ENCODE data around the gene GPX5.
"Not testable (repeated sequence)": the region's sequence is repeated elsewhere in the genome, so short reads cannot be mapped to it uniquely, and the experiment has no call there.

The GPX5 gene

DNA sequence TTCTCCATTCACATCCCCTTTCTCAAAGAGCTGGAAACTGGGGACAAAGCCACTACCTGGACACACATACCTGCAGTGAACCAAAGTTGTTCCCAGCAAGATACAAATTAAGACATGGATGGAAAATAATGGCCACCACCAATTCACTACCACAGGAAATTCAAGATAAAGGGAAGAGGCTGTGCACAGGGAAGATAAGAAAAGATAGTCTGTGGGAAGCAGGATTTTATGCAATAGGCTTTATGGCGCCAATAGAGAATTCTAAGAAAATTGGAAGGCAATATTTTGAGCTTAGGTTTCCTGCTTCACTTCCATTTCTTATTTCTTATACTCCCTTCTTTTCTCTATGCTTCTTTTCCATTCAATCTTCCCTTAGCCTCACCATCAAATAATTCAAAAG lies 19.9 kb upstream of the GPX5 start:
- no peaks in the 10 kb centered on the region for H3K79me2 ChIP-seq (ENCODE audit: insufficient read depth, low read length)
- no peaks in the 10 kb centered on the region for H3K4me1 ChIP-seq (ENCODE audit: insufficient read depth, low read length, poor library complexity, severe bottlenecking)
- H3K36me3 ChIP-seq (ENCODE audit: insufficient read depth, low read length) = no peaks in the 10 kb centered on the region
- no peaks in the 10 kb centered on the region for H3F3A ChIP-seq (ENCODE audit: low read depth)
- no peak overlapping the region for H3K4me2 ChIP-seq (ENCODE audit: low read depth, low read length, poor library complexity, severe bottlenecking)
- no peak overlapping the region for H3K9ac ChIP-seq (ENCODE audit: low read depth, low read length, poor library complexity, severe bottlenecking)
- no peaks in the 10 kb centered on the region for H3K9me3 ChIP-seq (ENCODE audit: insufficient read depth, low read depth, low read length)
- no peak for TF ChIP-seq EZH2phosphoT487 (IDR thresholded peaks at IDR 0.05; ENCODE audit: borderline replicate concordance)
- TF ChIP-seq, protein P1, sequence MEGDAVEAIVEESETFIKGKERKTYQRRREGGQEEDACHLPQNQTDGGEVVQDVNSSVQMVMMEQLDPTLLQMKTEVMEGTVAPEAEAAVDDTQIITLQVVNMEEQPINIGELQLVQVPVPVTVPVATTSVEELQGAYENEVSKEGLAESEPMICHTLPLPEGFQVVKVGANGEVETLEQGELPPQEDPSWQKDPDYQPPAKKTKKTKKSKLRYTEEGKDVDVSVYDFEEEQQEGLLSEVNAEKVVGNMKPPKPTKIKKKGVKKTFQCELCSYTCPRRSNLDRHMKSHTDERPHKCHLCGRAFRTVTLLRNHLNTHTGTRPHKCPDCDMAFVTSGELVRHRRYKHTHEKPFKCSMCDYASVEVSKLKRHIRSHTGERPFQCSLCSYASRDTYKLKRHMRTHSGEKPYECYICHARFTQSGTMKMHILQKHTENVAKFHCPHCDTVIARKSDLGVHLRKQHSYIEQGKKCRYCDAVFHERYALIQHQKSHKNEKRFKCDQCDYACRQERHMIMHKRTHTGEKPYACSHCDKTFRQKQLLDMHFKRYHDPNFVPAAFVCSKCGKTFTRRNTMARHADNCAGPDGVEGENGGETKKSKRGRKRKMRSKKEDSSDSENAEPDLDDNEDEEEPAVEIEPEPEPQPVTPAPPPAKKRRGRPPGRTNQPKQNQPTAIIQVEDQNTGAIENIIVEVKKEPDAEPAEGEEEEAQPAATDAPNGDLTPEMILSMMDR (conservative IDR thresholded peaks at IDR 0.05; ENCODE audit: low read length) = no peak
- no peaks in the 10 kb centered on the region for H3K9me2 ChIP-seq (replicated peaks; ENCODE audit: low read depth, low read length)
- no peaks in the 10 kb centered on the region for H3K27me3 ChIP-seq (ENCODE audit: insufficient read depth, low read length, poor library complexity, severe bottlenecking)
- no peak overlapping the region for H3K4me3 ChIP-seq (ENCODE audit: low read length, poor library complexity, severe bottlenecking)
- H2AFZ ChIP-seq (ENCODE audit: low read length) = no peak overlapping the region
- no peaks in the 10 kb centered on the region for H4K20me1 ChIP-seq (ENCODE audit: insufficient read depth, low read length, poor library complexity, severe bottlenecking)

DNA sequence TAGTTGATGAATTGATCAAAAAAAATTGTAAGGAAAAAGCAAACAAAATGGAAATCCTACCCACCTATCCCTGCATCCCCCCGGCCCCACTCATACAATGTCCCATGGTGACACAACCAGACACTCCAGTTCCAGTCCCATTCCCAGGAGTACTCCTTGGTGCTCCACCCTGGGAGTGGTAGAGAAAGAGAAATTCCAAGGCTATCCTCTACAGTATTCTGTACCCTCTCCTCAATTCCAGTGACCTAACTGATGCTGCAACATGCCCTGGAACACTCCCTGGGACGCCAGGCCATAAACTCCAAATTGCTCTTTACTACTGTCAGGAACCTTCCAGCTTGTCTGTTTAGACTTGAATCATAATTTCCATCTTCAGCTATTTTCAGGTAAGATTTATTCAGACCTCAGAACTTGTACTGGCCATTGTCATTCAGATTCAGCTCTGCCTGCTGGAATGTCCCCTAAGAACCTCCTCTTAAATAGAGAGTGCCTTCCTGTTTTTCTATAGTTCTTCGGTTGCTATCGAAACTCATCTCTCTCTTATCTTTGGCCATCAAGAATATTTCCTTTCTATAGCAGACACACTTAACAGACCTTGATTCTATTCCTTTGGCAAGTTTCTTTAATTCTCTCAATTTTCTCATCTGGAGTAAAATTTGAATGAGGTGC lies 18.7 kb upstream of the GPX5 start:
- no peaks in the 10 kb centered on the region for H3F3A ChIP-seq (ENCODE audit: low read depth)
- H3K9me3 ChIP-seq (ENCODE audit: insufficient read depth, low read depth, low read length) = no peaks in the 10 kb centered on the region
- H3K27me3 ChIP-seq (ENCODE audit: insufficient read depth, low read length, poor library complexity, severe bottlenecking) = no peaks in the 10 kb centered on the region
- H3K4me2 ChIP-seq (ENCODE audit: low read depth, low read length, poor library complexity, severe bottlenecking) = no peak overlapping the region
- no peaks in the 10 kb centered on the region for H4K20me1 ChIP-seq (ENCODE audit: insufficient read depth, low read length, poor library complexity, severe bottlenecking)
- no peak overlapping the region for H3K9ac ChIP-seq (ENCODE audit: low read depth, low read length, poor library complexity, severe bottlenecking)
- H3K79me2 ChIP-seq (ENCODE audit: insufficient read depth, low read length) = no peaks in the 10 kb centered on the region
- H3K9me2 ChIP-seq (replicated peaks; ENCODE audit: low read depth, low read length) = no peaks in the 10 kb centered on the region
- H2AFZ ChIP-seq (ENCODE audit: low read length) = no peak overlapping the region
- no peaks in the 10 kb centered on the region for H3K4me1 ChIP-seq (ENCODE audit: insufficient read depth, low read length, poor library complexity, severe bottlenecking)
- TF ChIP-seq, protein P1 (conservative IDR thresholded peaks at IDR 0.05; ENCODE audit: low read length) = no peak
- TF ChIP-seq EZH2phosphoT487 (IDR thresholded peaks at IDR 0.05; ENCODE audit: borderline replicate concordance) = no peak
- no peak overlapping the region for H3K4me3 ChIP-seq (ENCODE audit: low read length, poor library complexity, severe bottlenecking)
- H3K36me3 ChIP-seq (ENCODE audit: insufficient read depth, low read length) = no peaks in the 10 kb centered on the region

DNA sequence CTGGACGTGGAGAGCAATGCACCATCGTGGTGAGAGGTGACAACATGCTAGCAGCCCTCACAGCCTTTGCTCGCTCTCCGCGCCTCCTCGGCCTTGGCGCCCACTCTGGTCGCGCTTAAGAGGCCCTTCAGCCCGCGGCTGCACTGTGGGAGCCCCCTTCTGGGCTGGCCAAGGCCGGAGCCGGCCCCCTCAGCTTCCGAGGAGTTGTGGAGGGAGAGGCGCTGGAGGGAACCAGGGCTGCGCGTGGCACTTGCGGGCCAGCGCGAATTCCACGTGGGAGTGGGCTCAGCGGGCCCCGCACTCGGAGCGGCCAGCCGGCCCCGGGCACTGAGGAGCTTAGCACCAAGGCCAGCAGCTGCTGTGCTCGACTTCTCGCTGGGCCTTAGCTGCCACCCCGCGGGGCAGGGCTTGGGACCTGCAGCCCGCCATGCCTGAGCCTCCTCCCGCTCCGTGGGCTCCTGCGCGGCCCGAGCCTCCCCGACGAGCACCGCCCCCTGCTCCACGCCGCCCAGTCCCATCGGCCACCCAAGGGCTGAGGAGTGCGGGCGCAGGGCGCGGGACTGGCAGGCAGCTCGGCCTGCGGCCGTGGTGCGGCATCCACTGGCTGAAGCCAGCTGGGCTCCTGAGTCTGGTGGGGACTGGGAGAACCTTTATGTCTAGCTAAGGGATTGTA lies 13.9 kb upstream of the GPX5 start:
- H3K4me1 ChIP-seq (ENCODE audit: insufficient read depth, low read length, poor library complexity, severe bottlenecking) = no peaks in the 10 kb centered on the region
- no peak overlapping the region for H3K9ac ChIP-seq (ENCODE audit: low read depth, low read length, poor library complexity, severe bottlenecking)
- H2AFZ ChIP-seq (ENCODE audit: low read length) = no peak overlapping the region
- H3K27me3 ChIP-seq (ENCODE audit: insufficient read depth, low read length, poor library complexity, severe bottlenecking) = no peaks in the 10 kb centered on the region
- H3F3A ChIP-seq (ENCODE audit: low read depth) = no peaks in the 10 kb centered on the region
- no peaks in the 10 kb centered on the region for H3K9me2 ChIP-seq (replicated peaks; ENCODE audit: low read depth, low read length)
- no peaks in the 10 kb centered on the region for H3K36me3 ChIP-seq (ENCODE audit: insufficient read depth, low read length)
- no peaks in the 10 kb centered on the region for H3K79me2 ChIP-seq (ENCODE audit: insufficient read depth, low read length)
- TF ChIP-seq, protein P1 (conservative IDR thresholded peaks at IDR 0.05; ENCODE audit: low read length) = no peak
- TF ChIP-seq EZH2phosphoT487 (IDR thresholded peaks at IDR 0.05; ENCODE audit: borderline replicate concordance) = no peak
- H3K4me3 ChIP-seq (ENCODE audit: low read length, poor library complexity, severe bottlenecking) = no peak overlapping the region
- no peaks in the 10 kb centered on the region for H4K20me1 ChIP-seq (ENCODE audit: insufficient read depth, low read length, poor library complexity, severe bottlenecking)
- no peaks in the 10 kb centered on the region for H3K9me3 ChIP-seq (ENCODE audit: insufficient read depth, low read depth, low read length)
- H3K4me2 ChIP-seq (ENCODE audit: low read depth, low read length, poor library complexity, severe bottlenecking) = no peak overlapping the region

DNA sequence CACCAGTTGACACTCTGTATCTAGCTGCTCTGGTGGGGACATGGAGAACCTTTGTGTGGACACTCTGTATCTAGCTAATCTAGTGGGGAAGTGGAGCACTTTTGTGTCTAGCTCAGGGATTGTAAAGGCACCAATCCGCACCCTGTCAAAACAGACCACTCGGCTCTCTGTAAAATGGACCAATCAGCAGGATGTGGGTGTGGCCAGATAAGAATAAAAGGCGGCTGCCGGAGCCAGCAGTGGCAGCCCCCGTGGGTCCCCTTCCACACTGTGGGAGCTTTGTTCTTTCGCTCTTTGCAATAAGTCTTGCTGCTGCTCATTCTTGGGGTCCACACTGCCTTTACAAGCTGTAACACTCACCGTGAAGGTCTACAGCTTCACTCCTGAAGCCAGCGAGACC lies 13.3 kb upstream of the GPX5 start:
- not testable (repeated sequence) for H3K79me2 ChIP-seq (ENCODE audit: insufficient read depth, low read length); H2AFZ ChIP-seq (ENCODE audit: low read length); H3K27me3 ChIP-seq (ENCODE audit: insufficient read depth, low read length, poor library complexity, severe bottlenecking); H3K36me3 ChIP-seq (ENCODE audit: insufficient read depth, low read length); H3K9ac ChIP-seq (ENCODE audit: low read depth, low read length, poor library complexity, severe bottlenecking); H4K20me1 ChIP-seq (ENCODE audit: insufficient read depth, low read length, poor library complexity, severe bottlenecking); H3K4me1 ChIP-seq (ENCODE audit: insufficient read depth, low read length, poor library complexity, severe bottlenecking); H3K4me2 ChIP-seq (ENCODE audit: low read depth, low read length, poor library complexity, severe bottlenecking); H3K9me2 ChIP-seq (replicated peaks; ENCODE audit: low read depth, low read length); H3K9me3 ChIP-seq (ENCODE audit: insufficient read depth, low read depth, low read length); H3K4me3 ChIP-seq (ENCODE audit: low read length, poor library complexity, severe bottlenecking); H3F3A ChIP-seq (ENCODE audit: low read depth)
